HK-2 (cell line): Measurements from ENCODE around the gene ZAP70.

Experiments used
- DNase-seq: peaks from one replicate; pipeline ENCODE4 v3.0.0-alpha.2; 2018; ENCODE audit not compliant: unreplicated experiment

ZAP70 gene

DNA sequence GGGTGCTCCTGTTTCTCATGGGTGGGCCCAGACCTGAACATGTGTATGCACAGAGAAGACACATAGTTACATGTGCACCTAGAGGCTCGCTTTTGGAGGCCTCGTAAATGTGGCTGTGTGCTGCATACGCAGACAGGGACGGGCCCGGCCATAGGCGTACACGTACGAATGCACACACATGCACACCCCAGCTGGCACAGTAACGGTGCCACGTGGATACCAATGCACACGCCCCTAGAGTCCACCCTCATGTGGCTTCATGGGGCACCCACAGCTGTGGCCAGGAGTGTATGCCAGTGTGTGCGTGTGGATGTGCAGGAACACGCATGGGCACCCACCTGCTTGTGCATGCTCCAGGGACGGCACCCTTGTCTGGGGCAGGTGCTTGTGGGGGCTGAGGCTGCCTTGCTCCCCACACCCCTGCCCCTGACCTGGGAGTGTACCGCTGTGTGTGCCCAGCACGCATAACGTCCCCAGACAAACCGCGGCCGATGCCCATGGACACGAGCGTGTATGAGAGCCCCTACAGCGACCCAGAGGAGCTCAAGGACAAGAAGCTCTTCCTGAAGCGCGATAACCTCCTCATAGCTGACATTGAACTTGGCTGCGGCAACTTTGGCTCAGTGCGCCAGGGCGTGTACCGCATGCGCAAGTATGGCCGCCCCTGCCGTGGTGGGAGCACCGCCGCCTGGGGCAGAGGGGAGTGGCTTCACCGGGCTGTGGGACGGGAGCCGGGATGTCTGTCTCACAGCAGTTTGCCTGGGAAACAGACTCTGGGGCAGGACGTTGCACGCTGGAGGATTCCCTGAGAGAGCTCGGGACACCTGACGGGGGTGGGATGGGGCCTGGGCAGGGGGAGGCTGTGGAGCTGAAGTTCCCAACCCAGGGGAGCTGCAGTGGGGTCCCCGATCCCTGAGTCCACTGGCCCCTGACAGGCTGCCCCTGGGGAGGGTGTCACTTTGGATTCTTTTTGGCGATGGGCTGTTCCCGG lies 21.0 kb downstream of the ZAP70 start:
- DNase-seq, result no peak

- no peak for DNase-seq
These were observed 21.8 kb downstream of the ZAP70 start for GRCh38 chr2:97735161-97735561.

- DNase-seq, result no peak
These were observed 22.8 kb downstream of the ZAP70 start for GRCh38 chr2:97736185-97736584.

- no peak for DNase-seq
These were observed 23.4 kb downstream of the ZAP70 start for GRCh38 chr2:97736608-97737330.

- DNase-seq, result no peak
These were observed 24.2 kb downstream of the ZAP70 start for GRCh38 chr2:97737421-97738178.

DNA sequence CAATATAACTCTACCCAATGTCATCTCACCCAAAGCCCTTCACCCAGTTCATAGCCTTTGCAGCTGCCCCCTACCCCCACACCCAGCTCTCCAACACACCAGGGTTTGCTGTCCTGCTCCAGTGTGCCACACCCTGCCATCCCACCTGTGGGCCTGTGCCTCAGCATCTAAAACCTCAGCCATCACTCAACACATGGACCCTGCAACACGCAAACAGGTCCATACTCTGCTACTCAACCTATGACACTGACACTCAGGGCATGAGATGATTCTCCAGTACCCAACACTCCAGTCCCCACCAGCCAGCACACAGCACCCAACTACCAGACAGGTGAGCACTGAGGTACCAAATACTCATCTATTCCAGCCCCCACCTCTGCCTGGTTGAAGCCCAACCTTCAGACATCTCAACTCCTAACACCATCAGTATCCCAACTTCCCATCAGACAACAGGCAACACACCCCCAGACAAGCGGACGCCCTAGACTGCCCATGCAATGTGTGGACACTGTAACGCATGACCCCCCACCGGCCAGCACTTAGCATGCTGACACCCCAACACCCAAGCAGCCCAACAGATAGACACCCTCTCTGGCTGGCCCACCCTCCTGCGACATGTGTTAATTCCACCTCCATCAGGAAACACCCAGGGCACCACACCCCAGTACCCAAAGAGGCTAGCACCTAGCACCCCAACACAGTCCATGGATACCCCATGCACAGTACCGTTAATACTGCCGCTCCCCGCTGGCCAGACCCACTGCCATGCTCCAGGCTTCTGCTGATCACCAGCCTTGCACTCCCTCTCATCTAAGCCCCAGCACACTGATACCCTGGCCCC lies 25.0 kb downstream of the ZAP70 start:
- no peak for DNase-seq

- no peak for DNase-seq
These were observed 25.9 kb downstream of the ZAP70 start for GRCh38 chr2:97739020-97739892.

DNA sequence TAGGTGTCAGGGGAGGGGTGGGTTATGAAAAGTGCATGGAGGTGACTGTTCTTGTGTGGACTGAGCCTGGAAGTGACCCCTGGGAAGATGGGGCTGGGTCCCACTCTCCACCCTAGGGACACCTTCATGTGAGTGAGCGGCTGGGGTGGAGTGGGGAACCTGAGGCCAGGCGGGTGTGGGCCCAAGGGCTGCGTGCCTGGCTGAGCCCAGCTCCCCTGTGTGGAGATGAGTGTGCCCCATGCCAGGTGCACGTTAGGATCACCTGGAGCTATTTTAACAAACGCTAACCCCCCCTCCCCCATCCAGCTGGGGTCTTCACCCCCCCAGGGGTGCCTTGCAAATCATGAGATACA lies 26.5 kb downstream of the ZAP70 start:
- DNase-seq, result no peak

DNA sequence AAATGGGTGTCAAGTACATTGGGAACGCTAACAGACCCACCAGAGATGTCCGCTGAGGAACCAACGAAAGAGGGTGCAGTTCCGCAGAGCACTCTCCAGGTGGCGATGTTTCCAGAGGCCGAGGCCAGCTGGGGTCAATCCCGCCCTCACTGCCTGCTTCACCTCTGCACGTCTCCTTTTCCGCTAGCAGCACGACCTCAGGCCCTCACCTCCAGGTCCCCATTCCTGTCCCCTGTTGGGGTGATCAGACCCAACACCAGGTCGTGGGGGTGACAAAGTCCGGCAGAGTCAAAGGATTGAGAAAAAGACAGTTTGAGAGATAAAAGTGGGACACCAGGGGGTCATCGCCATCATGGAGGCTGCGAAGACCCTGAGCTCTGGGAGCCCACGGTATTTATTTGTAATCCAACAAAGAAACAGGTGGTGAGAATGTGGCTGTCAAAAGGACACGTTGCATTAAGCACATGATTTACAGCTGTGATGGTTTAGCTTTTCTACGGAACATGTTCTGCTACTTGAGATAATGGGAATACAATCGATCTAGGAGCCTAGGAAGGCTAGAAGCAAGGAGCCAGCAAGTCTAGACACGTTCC lies 27.3 kb downstream of the ZAP70 start:
- DNase-seq, result peak; percentile 16

DNA sequence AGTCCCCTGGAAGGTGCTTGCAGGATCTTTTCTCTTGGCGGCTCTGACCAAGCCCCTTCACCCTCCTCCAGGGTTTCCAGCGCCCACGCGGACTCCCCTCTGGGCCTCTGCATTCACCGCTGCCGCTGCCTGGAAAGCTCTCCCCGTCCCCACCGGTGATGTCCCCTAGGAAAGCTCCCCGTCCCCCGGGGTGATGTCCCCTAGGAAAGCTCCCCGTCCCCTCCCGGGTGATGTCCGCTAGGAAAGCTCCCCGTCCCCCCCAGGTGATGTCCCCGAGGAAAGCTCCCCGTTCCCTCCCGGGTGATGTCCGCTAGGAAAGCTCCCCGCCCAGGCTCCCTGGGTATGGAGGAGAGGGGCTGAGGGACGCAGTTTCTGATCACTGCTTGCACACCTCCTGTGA lies 27.9 kb downstream of the ZAP70 start:
- no peak for DNase-seq

GRCh38 chr2:97741686-97742085 lies 28.3 kb downstream of the ZAP70 start:
- no peak for DNase-seq

DNA sequence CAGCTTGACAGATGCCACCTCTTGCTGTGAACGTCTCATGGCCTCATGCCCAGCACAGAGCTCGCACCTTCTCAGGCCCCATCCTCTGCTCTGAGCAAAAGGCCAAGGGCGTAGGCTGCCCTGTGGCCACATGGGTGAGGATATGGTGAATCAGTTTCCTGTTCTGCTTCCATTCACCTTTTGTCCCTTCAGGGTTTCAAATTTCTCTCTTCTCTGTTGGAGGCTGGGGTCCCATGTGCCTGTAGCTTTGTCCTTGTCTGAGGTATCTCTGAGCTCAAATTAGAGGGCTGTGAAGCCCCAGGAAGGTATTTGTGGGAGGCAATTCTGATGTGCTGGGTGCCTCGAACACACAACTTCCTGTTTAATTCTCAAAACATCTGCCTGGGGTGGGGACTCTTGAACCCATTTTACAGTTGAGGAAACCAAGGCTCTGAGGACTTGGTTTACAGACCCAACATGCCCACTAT lies 29.0 kb downstream of the ZAP70 start:
- DNase-seq, result peak; percentile 5

DNA sequence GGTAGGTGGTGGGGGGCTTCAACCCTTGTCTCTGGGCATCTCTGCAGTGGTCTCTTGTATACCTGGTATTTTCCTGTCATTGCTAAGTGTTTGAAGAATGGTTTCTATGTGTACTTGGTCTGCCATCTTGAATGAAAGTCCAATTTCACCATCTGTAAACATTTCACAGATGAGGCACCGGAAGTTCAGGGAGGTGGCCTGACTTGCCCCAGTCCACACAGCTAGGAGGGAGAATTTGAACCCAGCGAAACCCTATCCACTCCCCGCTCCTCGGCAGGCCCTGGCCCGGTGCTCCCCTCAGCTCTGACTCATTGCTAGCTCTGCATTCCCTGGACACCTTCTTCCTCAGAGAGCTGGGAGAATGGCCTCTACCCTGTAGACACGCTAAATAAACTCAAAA lies 30.5 kb downstream of the ZAP70 start:
- no peak for DNase-seq

DNA sequence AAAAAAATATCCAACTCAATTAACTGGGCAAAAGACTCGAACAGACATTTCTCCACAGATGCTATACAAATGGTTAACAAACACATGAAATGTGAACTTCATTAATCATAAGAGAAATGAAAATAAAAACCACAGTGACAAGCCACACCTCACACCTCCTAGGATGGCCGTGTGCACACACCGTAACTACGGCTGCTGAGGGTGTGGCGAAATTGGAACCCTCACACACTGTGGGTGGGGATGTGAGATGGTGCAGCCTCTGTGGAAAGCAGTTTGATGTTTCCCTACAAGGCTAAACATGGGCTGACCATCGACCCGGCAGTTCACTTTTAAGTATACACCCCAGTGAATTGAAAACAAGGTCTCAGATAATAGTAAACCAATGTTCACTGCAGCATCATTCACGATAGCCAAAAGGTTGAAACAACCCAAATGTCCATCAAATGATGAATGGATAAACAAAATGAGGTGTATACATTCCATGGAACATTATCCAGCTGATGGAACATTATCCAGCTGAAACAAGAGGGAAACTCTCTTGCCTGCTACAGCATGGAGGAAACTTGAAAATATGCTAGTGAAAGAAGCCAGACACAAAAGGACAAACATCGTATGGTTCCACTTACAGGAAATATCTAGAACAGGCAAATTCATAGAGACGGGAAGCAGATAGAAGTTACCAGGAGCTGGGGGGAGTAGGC lies 32.2 kb downstream of the ZAP70 start:
- no peak for DNase-seq

GRCh38 chr2:97747285-97747684 lies 33.9 kb downstream of the ZAP70 start:
- no peak for DNase-seq

DNA sequence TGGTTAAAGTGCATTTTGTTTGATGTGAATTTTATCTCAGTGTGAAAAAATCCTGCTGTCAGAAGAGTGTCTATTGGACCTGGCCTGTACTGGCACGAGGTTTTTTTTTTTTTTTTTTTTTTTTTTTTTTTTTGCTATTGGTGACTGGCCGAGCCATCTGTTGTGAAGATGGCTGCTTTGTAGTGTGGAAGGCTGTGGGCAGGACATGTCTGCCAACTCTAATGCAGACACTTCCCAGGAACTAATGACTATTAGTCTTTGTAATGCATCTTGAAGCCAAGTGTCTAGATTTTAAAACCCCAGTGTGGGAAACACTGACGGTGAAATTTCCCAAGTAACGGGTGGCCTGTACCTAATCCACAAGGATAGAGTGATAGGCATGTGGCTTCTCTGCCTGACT lies 34.3 kb downstream of the ZAP70 start:
- DNase-seq, result no peak

GRCh38 chr2:97749581-97749980 lies 36.2 kb downstream of the ZAP70 start:
- DNase-seq, result no peak

DNA sequence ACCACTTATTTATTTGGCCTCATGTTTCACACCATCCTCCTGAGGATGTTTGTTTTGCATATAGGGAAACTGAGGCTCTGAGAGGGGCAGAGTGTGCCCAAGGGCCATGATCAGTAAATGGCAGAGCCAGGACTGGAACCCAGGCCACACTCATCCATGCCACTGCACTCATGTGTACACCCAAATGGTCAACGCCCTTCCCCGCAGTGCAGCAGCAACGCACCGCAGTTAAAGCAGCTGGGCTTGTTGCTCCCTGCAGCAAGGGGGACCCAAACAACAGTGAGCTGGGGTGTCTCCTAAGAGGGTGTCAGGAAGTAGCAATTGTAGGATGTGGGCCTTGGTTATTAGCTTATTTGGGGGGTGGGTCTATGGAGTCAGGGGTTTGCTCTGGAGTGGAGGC lies 36.6 kb downstream of the ZAP70 start:
- DNase-seq, result no peak

GRCh38 chr2:97751752-97752151 lies 38.4 kb downstream of the ZAP70 start:
- DNase-seq, result no peak
